HUDEP-2 (cell line): ENCODE data around the gene UBFD1.
"Not testable (repeated sequence)": the region's sequence is repeated elsewhere in the genome, so short reads cannot be mapped to it uniquely, and the experiment has no call there.

ENCODE experiments used
- DNase-seq, 76 experiments: peaks; one replicate each; lab custom pipeline; 2025; ENCODE audit not compliant: unreplicated experiment in 76 of 76; lab: John Stamatoyannopoulos, UW

The UBFD1 gene

DNA sequence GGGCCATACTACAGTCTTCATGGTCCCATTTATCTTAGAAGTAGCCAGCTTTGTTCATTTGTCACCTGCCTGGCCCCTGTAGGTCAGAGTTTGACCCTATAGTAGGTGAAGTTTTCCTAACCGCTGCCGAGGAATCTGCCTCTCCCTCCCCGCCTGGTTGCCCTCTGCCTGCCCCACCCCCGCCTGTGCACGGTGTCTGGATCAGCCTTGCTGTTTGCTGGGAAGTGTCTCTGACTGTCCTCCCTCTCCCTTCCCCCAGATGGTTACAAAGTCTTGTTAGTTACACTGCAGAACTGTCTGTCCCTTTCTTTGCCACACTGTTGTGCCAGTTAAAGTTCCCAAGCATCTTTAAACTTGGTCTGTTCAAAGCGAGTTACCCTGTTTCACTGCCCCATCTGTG is 5.7 kb downstream of the UBFD1 start:
- no peak for DNase-seq

DNA sequence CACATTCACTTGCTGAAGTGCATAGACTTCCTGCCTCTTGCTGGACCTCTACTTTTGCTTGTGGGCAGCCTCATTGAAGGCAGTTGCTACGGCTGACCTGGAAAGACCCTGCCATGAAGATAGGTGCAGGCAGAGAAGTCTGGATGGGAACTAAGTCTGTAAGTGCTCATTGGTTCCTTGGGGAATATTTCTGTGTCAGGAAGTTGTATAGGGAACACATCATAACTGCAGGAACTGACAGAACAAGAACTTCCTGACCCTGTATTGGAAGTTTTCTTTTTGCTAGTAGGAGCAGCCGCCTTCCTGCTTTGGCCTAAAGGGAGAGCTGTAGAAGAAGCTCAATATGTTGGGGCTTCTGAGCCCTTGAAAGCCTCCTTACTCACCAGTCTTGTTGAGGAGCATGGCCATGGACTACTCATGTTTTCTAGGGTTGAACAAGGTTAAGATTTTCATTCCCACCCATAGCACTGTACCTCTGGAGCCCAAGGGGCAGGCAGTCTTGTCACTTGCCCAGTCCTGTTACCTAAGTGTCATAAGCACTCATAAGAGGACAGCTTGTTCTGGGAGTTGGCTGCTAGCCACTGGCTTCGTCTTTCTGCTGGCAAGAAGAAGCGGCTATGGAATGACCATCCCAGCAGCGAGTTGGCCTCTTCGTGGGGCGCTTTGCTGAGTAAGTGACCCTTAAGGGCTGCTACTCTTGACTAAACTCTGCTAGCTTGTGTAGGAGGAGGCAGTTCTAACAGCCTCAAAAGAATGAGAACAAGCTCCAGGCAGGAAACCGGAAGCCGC is 7.2 kb downstream of the UBFD1 start:
- DNase-seq, result no peak

- no peak for DNase-seq
These were observed 9.2 kb downstream of the UBFD1 start for GRCh38 chr16:23566724-23567123.

- DNase-seq, result no peak
These were observed 10.1 kb downstream of the UBFD1 start for GRCh38 chr16:23567602-23568001.

DNA sequence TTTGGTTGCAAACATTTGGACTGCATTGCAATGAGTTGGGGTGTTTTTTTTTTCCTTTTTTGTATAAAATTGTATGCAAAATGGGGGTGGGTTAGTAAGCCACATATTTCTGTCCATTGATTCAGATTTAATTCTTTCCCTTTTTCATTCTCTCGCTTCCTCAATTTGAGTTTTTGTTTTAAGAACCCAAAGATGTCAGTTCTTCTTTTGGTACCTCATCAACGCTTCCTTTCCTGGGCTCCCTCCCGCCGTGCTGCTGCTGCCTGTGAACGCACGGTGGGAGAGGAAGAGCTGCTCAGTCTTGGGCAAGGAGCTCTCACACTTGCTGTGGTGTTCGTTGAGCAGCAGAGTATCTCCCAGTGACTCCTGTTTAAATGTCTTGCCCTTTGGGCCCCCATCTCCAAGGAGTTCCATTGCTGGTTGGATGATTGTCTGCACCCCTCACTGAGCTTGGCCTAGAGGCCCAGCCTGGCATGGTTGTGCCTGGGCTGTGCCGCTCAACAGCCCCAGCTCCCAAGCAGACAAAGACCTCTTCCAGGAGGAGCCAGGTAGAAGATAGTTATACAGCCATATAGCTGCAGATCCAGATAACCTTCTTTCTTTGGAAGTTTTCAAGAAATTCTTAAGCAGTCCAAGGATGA is 13.6 kb downstream of the UBFD1 start:
- no peak for DNase-seq

GRCh38 chr16:23571895-23572294 is 14.4 kb downstream of the UBFD1 start:
- DNase-seq, result no peak

GRCh38 chr16:23572394-23572793 is 14.9 kb downstream of the UBFD1 start:
- DNase-seq, result no peak

DNA sequence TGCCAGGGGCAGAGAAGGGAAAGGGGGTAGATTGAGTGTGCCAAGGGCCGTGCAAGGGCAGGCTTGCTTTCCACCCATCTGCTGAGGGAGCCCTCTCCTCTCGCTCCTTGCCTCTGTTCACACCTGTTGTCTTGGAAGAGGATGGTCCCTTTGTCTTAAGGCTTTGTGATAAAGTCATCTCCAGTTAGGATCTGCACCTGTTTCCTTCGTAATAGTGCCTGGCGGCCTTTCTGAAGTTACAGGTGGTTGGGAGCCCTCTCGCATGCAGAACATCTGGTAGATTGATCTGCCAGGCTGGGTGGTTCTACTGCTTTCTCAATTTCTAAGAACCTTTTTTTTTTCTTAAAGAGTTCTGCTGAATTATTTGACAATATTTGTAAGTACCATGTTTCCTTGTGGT is 16.3 kb downstream of the UBFD1 start:
- no peak for DNase-seq

GRCh38 chr16:23575834-23576233 is 18.3 kb downstream of the UBFD1 start:
- DNase-seq, result no peak

DNA sequence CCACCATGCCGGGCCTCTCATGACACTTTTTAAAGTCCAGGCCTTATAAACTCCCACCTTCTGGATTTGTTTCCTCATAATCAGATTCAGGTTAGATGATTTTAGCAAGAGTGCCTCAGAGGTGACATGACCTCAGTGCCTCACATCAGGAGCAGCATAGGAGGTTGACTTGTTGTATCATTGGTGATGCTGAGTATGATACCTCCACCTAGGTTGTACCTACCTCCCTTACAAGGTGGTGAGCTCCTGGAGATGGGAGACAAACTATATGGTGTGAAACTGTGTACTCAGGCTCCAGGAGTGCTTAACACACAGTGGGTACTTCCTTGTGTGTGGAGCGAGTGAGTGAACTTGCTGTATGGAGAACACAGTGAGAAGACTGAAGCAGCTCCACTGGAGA is 20.0 kb downstream of the UBFD1 start:
- no peak for DNase-seq

DNA sequence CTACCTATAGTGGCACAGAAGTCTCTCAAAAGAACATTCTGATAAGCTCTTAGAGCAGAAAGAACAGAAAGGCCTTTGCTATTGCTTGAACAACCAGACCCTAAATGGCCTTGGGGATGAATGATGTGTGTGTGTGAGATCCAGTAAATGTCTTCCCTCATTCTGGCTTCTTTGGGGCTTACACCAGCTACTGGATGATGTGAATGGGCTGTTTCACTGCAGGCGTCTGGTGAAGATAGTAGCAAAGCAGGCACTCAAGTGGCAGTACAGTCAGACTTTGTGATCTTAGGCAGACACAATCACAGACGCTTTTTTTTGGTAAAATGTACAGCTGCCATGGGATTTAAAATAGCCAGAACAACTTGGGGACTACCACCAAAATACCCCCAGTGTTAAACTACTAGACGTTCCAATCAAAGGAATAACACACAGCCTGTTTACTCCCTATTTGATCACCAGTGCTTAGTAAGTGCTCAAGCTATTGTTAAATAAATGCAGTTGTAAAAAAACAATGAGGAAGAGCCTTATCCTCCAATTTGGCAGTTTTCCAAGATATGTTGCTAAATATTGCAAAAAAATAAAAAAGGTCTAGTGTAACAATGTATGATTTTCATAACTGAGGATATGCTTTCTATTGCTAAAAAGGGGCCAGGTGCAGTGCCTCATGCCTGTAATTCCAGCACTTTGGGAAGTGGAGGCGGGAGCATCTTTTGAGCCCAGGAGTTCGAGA is 20.7 kb downstream of the UBFD1 start:
- DNase-seq, result no peak

DNA sequence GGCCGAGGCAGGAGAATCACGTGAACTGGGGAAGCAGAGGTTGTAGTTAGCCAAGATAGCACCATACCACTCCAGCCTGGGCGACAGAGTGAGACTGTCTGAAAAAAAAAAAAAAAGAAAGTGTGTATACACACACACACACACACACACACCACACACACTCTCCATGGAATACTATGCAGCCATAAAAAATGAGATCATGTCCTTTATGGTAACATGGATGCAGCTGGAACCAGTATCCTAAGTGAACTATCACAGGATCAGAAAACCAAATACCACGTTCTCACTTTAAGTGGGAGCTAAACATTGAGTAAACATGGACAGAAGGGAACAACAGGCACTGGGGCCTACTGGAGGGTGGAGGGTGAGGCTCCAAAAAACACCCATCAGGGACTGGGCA is 21.8 kb downstream of the UBFD1 start:
- no peak for DNase-seq

GRCh38 chr16:23580391-23580790 is 22.9 kb downstream of the UBFD1 start:
- no peak for DNase-seq

GRCh38 chr16:23581764-23582163 is 24.2 kb downstream of the UBFD1 start:
- no peak for DNase-seq

DNA sequence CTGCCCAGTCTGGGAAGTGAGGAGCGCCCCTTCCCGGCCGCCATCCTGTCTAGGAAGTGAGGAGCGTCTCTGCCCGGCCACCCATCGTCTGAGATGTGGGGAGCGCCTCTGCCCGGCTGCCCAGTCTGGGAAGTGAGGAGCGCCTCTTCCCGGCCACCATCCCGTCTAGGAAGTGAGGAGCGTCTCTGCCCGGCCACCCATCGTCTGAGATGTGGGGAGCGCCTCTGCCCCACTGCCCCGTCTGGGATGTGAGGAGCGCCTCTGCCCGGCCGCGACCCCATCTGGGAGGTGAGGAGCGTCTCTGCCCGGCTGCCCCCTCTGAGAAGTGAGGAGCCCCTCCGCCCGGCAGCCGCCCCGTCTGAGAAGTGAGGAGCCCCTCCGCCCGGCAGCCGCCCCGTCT is 25.7 kb downstream of the UBFD1 start:
- DNase-seq, result not testable (repeated sequence)

GRCh38 chr16:23584186-23585076 is 26.9 kb downstream of the UBFD1 start:
- DNase-seq, result no peak

- DNase-seq, result no peak
These were observed 30.2 kb downstream of the UBFD1 start for GRCh38 chr16:23587726-23588125.

DNA sequence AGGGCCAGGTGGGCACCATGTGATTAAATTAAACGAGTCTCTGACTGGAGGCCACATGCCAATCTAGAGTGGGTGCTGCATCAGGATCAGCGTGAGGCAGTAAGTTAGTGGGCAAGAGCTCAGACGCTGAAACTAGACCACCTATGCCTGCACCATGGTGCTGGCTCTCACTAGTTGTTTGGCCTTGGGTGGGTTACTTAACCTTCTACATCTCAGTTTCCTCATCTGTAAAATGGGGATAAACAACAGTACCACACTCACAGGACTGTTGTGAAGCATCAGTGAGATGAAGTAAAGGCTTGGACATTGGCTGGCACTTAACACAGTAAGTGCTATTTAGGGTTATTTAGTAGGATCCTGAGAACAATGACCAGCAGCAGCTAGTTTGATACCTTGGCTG is 32.7 kb downstream of the UBFD1 start:
- DNase-seq, result no peak

DNA sequence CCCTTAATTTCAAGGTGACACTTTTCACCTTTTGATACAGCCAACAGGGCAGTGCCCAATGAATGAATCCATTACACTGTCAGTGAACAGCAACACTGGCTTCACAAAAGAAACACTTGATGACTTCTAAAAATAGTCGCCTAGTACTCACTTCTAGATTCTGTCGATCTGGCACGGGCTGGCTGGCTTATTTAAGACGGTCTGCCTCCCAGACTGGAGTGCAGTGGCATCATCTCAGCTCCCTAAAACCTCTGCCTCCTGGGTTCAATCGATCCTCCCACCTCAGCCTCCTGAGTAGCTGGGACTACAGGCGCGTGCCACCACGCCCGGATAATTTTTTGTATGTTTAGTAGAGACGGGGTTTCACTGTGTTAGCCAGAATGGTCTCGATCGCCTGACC is 36.7 kb downstream of the UBFD1 start:
- no peak for DNase-seq

GRCh38 chr16:23595246-23595950 is 37.9 kb downstream of the UBFD1 start:
- peak in 1 of 76 experiments; percentile 26 for DNase-seq
